Glutamatergic neuron (in vitro differentiated cells): ENCODE results near the gene ZBTB3. TPM values are rescaled to one million over a fixed set of nuclear protein-coding genes. Genes with fewer than 3 reads are reported as not detected.

Source experiments
- DNase-seq: peaks from one replicate; pipeline ENCODE4 v3.0.0; 2022
- H3K27ac Mint-ChIP-seq: one replicate; pipeline ENCODE4 v1.8.0; 2020; ENCODE audit warnings: mild to moderate bottlenecking, mixed read lengths, inconsistent platforms; ENCODE audit not compliant: unreplicated experiment
- H3K27me3 Mint-ChIP-seq: one replicate; pipeline ENCODE4 v1.8.0; 2020; ENCODE audit warnings: mild to moderate bottlenecking, moderate library complexity, mixed read lengths, inconsistent platforms; ENCODE audit not compliant: unreplicated experiment
- H3K36me3 Mint-ChIP-seq: one replicate; pipeline ENCODE4 v1.8.0; 2020; ENCODE audit warnings: mild to moderate bottlenecking, mixed read lengths, inconsistent platforms; ENCODE audit not compliant: unreplicated experiment
- H3K4me1 Mint-ChIP-seq: one replicate; pipeline ENCODE4 v1.8.0; 2020; ENCODE audit warnings: mild to moderate bottlenecking, low read depth, mixed read lengths, inconsistent platforms; ENCODE audit not compliant: unreplicated experiment
- H3K4me3 Mint-ChIP-seq: one replicate; pipeline ENCODE4 v1.8.0; 2020; ENCODE audit warnings: mild to moderate bottlenecking, mixed read lengths, inconsistent platforms; ENCODE audit not compliant: unreplicated experiment
- H3K9me3 Mint-ChIP-seq: one replicate; pipeline ENCODE4 v1.8.0; 2020; ENCODE audit warnings: mild to moderate bottlenecking, moderate library complexity, mixed read lengths, inconsistent platforms; ENCODE audit not compliant: unreplicated experiment
- CTCF ChIP-seq: fragments of 200-600 bp; sonication (generic); IDR thresholded peaks from one replicate; pipeline ENCODE4 v1.5.0; 2021; ENCODE audit not compliant: partially characterized antibody, unreplicated experiment
- total RNA-seq: library from RNA; stranded (reverse); fragmentation: NEBNext Ultra II Directional; extraction: Animal tissue kit (Norgen Biotek cat#: 25700); gene quantifications from one replicate; pipeline ENCODE4 v1.2.1, GENCODE V29; 2021; ENCODE audit not compliant: unreplicated experiment

The ZBTB3 gene
- total RNA-seq, 1 donor from 2014 or later = 14.6 TPM

DNA sequence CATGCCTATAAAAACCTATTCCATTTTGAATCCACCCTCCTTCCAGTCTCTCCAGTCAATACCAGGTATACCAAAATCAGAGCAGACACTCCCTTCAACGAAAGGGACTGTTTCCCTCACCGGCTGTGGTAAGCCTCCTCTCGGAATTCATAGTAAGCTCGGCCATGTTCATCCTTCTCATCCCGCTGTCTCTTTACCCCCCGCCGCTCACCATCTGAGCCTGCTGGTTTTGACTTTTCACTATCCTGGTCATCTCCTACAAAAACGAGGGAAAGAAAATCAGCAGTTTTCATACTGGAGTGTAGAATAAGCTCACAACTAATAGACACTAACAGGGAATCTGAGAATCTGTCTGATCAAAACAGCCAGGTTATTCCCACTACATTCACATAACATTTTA lies 29.8 kb downstream of the ZBTB3 start:
- no peak overlapping the region for H3K27ac Mint-ChIP-seq
- peaks cover 19% of the 10 kb centered on the region for H3K4me1 Mint-ChIP-seq
- H3K36me3 Mint-ChIP-seq = peaks cover 3% of the 10 kb centered on the region
- peaks cover 12% of the 10 kb centered on the region for H3K9me3 Mint-ChIP-seq
- peaks cover 9% of the 10 kb centered on the region for H3K27me3 Mint-ChIP-seq
- no peak for DNase-seq
- no peak for TF ChIP-seq CTCF
- peak overlapping the region; percentile 95 for H3K4me3 Mint-ChIP-seq

- Mint-ChIP-seq H3K4me1 (peaks cover 18% of the 10 kb centered on the region), H3K4me3 (peak overlapping the region; percentile 37), H3K36me3 (peaks cover 8% of the 10 kb centered on the region), H3K27me3 (peaks cover 6% of the 10 kb centered on the region), H3K9me3 (peaks cover 7% of the 10 kb centered on the region), H3K27ac (peak overlapping the region; percentile 38)
- no peak for DNase-seq
- no peak for TF ChIP-seq CTCF
These were observed 32.0 kb downstream of the ZBTB3 start for GRCh38 chr11:62721994-62722393.

DNA sequence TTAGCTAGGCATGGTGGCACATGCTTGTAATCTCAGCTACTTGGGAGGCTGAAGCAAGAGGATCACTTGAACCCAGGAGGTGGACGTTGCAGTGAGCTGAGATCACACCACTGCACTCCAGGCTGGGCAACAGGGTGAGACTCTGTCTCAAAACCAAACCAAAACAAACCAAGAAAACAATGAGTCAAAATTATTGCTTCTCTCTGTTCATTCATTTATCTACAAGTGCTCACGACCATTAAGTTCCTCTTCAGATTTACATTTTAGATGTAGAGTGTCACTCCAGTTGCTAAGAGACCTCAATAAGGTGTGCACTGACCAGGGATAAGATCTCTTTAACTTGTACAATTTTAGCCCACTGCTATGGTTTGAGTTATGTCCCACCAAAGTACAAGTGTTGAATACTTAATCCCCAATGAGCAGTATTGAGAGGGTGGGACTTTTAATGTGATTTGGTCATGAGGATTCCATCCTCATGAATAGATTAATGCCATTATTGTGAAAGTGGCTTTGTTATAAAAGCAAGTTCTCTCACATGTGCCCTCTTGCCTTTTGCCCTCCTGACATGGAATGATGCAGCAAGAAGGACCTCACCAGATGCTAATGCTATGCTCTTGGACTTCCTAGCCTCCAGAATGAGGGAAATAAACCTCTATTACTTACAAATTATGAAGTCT lies 34.5 kb downstream of the ZBTB3 start:
- Mint-ChIP-seq H3K27ac (peak overlapping the region; percentile 1), H3K4me3 (no peak overlapping the region), H3K27me3 (no peaks in the 10 kb centered on the region), H3K9me3 (peaks cover 2% of the 10 kb centered on the region), H3K4me1 (peaks cover 10% of the 10 kb centered on the region), H3K36me3 (peaks cover 8% of the 10 kb centered on the region)
- no peak for DNase-seq
- no peak for TF ChIP-seq CTCF

DNA sequence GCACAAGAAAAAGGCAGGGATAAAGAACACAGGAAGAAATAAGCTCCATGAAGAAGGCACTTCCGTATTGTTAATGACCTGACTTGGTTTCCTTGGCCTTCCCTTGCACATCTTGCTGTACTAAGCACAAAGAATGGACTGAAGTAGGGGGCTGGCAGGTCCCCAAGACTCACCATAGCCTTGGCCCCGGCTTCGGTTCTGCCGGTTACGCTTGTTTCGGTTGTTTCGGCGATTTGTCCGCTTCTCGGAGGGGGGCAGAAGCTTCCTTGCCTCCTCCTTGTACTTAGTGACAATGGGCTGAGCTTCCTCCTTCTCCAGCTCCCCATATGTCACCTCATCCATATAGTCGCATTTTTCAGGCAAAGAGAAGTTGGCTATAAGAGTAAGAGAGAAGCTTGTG lies 37.1 kb downstream of the ZBTB3 start:
- TF ChIP-seq CTCF = no peak
- H3K4me3 Mint-ChIP-seq = no peak overlapping the region
- no peak overlapping the region for H3K27ac Mint-ChIP-seq
- peaks cover 8% of the 10 kb centered on the region for H3K36me3 Mint-ChIP-seq
- peaks cover 3% of the 10 kb centered on the region for H3K27me3 Mint-ChIP-seq
- peaks cover 2% of the 10 kb centered on the region for H3K4me1 Mint-ChIP-seq
- no peak for DNase-seq
- peaks cover 5% of the 10 kb centered on the region for H3K9me3 Mint-ChIP-seq

DNA sequence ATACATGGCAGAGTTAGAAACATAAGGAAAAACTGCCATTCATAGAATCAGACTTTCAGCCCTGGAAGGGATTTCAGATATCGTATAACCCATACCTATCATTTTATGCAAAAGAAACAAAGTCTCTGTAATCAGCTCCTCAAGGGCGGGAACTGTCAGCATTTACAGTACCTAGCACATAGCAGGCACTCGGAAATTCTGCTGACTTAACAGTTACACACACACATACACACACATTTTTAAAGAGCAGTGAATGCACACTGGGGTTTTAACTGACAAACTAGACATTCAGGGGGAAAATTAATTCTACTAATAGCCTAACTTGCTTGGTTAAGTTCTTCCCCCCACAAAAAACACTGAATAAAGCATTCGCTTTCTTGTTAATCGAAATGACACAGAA lies 37.8 kb downstream of the ZBTB3 start:
- peaks cover 5% of the 10 kb centered on the region for H3K9me3 Mint-ChIP-seq
- no peak overlapping the region for H3K27ac Mint-ChIP-seq
- DNase-seq = no peak
- H3K4me1 Mint-ChIP-seq = peaks cover 2% of the 10 kb centered on the region
- TF ChIP-seq CTCF = no peak
- H3K36me3 Mint-ChIP-seq = peaks cover 8% of the 10 kb centered on the region
- H3K4me3 Mint-ChIP-seq = peak overlapping the region; percentile 65
- H3K27me3 Mint-ChIP-seq = peaks cover 3% of the 10 kb centered on the region
